GM12865 (cell line): ENCODE data around the gene LILRB3.
"Not testable (repeated sequence)": the region's sequence is repeated elsewhere in the genome, so short reads cannot be mapped to it uniquely, and the experiment has no call there.

Experiments used
- DNase-seq: peaks from one replicate; pipeline ENCODE4 v3.0.0; 2010; ENCODE audit warnings: low read depth
- H3K4me3 ChIP-seq: 2 replicates; pipeline ENCODE4 v1.5.1; 2011; ENCODE audit warnings: mild to moderate bottlenecking, low read depth, low read length, control low read depth
- CTCF ChIP-seq: IDR thresholded peaks from 2 replicates; pipeline ENCODE4 v1.5.1; 2011; ENCODE audit warnings: low read length, control low read depth, low read depth, inconsistent platforms; ENCODE audit not compliant: insufficient read depth; ENCODE audit errors: missing control alignments

LILRB3 gene

GRCh38 chr19:54196536-54196935, 26.3 kb downstream of the LILRB3 start:
- no peak overlapping the region for H3K4me3 ChIP-seq
- no peak for TF ChIP-seq CTCF
- no peak for DNase-seq

GRCh38 chr19:54194463-54194862, 28.3 kb downstream of the LILRB3 start:
- not testable (repeated sequence) for H3K4me3 ChIP-seq, DNase-seq

DNA sequence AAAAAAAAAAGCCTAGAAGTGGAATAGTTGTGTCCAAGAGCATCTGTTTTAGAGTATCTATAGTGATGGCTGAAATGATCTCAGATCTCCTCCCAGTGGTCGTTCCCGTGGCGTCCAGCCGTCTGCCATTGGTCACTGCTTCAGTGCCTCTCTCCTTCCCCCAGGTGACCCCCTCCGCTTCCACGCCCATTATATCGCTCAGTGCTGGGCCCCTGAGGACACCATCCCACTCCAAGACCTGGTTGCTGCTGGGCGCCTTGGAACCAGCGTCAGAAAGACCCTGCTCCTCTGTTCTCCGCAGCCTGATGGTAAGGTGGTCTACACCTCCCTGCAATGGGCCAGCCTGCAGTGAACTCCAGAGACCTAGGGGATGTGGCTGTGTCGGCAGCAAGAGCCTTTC, 29.8 kb downstream of the LILRB3 start:
- H3K4me3 ChIP-seq = no peak overlapping the region
- TF ChIP-seq CTCF = no peak
- DNase-seq = no peak

DNA sequence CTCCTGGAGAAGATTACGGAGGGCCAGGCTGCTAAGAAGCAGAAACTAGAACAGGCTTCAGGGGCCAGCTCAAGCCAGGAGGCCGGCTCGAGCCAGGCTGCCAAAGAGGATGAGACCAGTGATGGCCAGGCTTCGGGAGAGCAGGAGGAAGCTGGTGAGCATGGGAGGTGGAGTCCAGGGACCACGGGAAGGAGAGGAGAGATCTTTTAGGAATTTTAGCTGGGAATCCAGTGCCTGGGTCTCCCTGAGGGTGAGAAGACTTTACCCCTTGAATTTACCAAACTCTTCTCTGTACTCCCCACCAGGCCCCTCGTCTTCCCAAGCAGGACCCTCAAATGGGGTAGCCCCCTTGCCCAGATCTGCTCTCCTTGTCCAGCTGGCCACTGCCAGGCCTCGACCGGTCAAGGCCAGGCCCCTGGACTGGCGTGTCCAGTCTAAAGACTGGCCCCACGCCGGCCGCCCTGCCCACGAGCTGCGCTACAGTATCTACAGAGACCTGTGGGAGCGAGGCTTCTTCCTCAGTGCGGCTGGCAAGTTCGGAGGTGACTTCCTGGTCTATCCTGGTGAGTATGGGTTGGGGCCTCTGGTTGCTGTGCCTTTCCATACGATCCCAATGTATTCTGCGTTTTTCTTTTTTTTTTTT, 30.9 kb downstream of the LILRB3 start:
- no peak for TF ChIP-seq CTCF
- peak overlapping the region; percentile 72 for H3K4me3 ChIP-seq
- DNase-seq = no peak

GRCh38 chr19:54191011-54191810, 31.6 kb downstream of the LILRB3 start, which contains the start of gene TSEN34:
Gene TSEN34 (plus strand): TSS chr19:54191308. CDS start chr19:54191365, 57 bp downstream.
- DNase-seq = peak; percentile 93
- no peak for TF ChIP-seq CTCF
- peak within 1 kb of the TSS; percentile 72 for H3K4me3 ChIP-seq

DNA sequence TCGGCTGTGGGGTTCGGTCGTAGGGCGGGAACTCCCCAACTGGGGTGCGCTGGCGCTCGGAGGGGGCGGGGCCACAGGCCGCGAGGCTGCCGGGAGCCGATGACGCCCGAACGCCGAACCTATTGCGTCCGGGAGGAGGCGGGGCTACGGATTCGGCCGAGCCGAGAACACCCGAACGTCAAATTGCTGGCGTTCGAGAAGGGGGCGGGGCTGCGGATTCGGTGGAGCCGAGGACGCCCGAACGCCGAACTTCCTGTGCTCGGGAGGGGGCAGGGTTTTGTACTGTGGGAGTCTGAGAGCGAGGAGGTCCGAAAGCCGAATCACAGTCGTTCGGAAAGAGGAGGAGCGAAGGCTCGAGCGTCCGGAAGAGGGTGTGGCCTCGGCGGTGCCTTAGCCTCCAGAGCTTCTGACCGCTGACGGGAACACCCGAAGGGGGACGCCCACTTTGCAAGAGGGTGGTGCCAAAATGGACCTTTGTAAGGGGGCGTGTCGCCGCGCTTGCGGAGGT, 32.2 kb downstream of the LILRB3 start:
- H3K4me3 ChIP-seq = peak overlapping the region; percentile 72
- TF ChIP-seq CTCF = no peak
- DNase-seq = peak; percentile 100

DNA sequence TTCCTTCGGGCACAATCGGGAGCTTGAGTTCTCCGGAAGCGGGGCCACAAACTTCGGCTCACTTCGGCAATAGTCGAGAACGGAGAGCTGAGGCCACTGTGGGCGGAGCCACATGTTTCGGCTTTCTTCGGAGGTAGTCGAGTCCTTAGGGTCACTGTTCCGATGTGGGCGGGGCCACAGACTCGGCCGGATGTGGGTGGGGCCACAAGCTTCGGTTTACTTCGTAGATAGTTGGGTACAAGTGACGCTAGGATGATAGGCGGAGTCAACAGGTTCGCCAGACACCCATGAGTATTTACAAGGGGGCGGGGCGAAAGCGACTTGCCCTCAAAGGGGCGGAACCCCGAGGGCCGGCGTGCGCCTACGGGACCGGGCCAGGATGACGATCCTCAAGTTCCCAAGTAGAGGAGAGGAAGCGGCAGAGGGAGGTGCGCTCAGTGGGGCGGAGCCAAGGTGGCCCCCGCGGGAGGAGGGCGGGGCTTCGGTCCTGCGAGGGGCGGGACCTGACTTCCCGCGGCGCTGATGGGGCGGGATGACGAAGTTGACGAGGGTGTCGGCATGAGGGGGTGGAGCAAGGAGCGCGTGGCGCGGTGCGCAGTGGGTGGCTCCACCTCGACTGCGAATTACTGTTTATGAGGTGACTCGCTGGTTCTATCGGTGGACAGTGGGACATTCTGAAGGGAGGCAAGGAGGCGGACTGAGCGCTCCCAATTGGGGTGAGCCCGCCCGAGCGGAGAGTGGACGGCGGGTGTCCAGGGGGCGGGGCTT, 32.9 kb downstream of the LILRB3 start:
- peak overlapping the region; percentile 89 for H3K4me3 ChIP-seq
- TF ChIP-seq CTCF = no peak
- peak; percentile 100 for DNase-seq
